ENCODE measurements around the gene CHRDL1.
"Not testable (repeated sequence)": the region's sequence is repeated elsewhere in the genome, so short reads cannot be mapped to it uniquely, and the experiment has no call there.

CHRDL1 gene

GRCh38 chrX:110654280-110654679 is 141.3 kb downstream of the CHRDL1 start:
- not testable (repeated sequence) for DNase-seq

- no peak for DNase-seq
Observed at GRCh38 chrX:110646386-110646785, 149.2 kb downstream of the CHRDL1 start.
